ENCODE results near the gene TFAP2C. TPM values are rescaled to one million over a fixed set of nuclear protein-coding genes. Genes with fewer than 3 reads are reported as not detected.
"Not testable (repeated sequence)": the region's sequence is repeated elsewhere in the genome, so short reads cannot be mapped to it uniquely, and the experiment has no call there.

TFAP2C gene
- polyA plus RNA-seq, 3 donors: 0.54 to 0.94 (median 0.81) TPM

DNA sequence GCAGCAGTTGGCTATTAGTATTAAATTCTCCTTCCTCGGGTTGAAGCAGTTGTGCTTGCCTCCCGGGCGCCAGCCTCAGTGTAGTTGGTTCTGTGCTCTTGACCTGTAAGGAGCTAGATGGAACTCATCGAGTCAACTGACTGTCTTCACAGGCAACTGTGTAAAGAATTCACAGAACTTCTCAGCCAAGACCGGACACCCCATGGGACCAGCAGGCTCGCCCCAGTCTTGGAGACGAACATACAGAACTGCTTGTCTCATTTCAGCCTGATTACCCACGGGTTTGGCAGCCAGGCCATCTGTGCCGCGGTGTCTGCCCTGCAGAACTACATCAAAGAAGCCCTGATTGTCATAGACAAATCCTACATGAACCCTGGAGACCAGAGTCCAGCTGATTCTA is 8.5 kb downstream of the TFAP2C start:
- no peak for DNase-seq (ENCODE audit: low read depth in 3 of 3, low spot score in 2 of 3)

- DNase-seq (ENCODE audit: low read depth in 3 of 3, low spot score in 2 of 3): no peak
Observed at GRCh38 chr20:56646599-56646998, 17.5 kb downstream of the TFAP2C start.

DNA sequence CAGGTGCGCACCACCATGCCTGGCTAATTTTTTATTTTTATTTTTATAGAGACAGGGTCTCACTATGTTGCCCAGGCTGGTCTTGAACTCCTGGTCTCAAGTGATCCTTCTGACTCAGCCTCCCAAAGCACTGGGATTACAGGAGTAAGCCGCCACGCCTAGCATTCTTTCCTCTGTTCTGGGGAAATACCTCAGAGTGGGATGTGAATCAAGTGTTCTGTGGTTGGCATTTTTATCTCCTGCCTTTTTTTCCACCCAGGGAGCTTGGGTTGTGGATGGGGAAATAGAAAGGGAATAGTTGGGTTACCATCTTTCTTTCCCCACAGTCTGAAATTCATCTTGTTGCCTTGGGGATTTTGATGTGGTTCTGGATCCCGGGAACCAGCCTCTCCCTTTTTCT is 24.1 kb downstream of the TFAP2C start:
- no peak for DNase-seq (ENCODE audit: low read depth in 3 of 3, low spot score in 2 of 3)

GRCh38 chr20:56656632-56657031 is 27.5 kb downstream of the TFAP2C start:
- DNase-seq (ENCODE audit: low read depth in 3 of 3, low spot score in 2 of 3): no peak

DNA sequence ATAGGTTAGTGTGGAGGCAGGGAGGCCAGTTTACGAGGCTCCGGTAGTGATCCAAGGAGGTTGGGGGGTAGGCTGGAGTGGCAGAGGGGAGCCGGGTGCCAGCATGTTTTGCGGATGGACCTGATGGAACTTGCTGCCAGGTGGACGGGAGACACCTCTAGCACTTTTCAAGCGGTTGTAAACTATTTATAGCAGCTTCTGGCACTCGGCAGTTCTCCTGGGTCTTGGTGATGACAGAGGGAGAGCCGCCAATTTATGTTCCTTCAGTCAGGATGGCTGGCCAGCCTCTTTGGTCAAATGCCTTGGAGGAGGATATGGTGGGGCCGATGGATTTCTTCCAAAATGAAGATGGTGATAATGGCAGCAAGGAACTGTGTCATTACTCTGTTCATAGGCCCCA is 28.8 kb downstream of the TFAP2C start:
- DNase-seq (ENCODE audit: low read depth in 3 of 3, low spot score in 2 of 3): no peak

DNA sequence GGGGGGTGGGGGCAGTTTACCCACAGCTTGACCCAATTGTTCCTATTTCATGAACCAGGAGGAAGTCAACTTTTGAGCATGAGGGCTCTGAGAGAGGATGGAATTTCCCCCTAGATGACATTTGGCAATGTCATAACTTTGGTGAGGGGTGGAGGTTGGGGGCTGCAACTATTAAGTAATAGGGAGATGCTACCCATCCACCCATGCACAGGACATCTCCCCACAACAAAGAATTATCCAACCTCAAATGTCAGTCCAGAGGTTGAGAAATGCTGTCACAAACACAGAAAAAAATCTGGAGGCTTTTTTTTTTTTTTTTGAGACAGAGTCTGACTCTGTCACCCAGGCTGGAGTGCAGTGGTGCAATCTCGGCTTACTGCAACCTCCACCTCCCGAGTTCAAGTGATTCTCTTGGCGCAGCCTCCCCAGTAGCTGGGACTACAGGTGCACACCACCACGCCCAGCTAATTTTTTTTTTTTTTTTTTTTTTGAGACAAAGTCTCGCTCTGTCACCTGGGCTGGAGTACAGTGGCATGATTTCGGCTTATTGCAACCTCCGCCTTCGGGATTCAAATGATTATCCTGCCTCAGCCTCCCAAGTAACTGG is 29.3 kb downstream of the TFAP2C start:
- not testable (repeated sequence) for DNase-seq (ENCODE audit: low read depth in 3 of 3, low spot score in 2 of 3)

DNA sequence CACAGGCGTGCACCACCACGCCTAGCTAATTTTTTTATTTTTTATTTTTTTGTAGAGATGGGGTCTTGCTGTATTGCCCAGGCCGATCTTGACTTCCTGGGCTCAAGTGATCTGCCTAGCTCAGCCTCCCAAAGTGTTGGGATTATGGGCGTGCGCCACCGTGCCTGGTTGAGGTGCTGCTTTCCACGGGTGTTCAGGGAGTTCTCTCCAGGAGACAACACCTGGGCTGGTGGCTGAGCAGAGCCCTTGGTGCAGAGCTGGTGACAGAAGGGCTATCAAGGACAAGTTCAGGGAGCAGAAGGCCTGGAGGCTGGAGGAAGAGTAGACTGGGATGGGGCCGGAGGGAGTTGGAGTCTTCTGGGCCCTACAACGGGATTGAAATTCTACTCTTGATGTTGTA is 34.6 kb downstream of the TFAP2C start:
- no peak for DNase-seq (ENCODE audit: low read depth in 3 of 3, low spot score in 2 of 3)

- no peak for DNase-seq (ENCODE audit: low read depth in 3 of 3, low spot score in 2 of 3)
Observed at GRCh38 chr20:56664796-56665195, 35.7 kb downstream of the TFAP2C start.

DNA sequence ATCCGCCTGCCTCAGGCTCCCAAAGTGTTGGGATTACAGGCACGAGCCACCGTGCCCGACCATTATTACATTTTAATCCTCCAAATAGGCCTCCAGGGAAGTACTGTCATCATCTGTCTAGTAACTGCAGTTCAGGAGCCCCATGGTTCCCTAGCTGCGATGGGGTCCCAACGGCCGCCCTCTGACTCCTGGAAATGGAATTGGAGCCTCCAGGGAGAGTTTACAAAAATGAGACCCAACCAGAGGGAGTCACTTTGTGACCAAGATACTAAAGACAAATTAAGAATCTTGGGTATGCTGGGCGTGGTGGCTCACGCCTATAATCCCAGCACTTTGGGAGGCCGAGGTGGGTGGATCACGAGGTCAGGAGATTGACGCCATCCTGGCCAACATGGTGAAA is 36.7 kb downstream of the TFAP2C start:
- no peak for DNase-seq (ENCODE audit: low read depth in 3 of 3, low spot score in 2 of 3)

GRCh38 chr20:56673450-56673849 is 44.3 kb downstream of the TFAP2C start:
- DNase-seq (ENCODE audit: low read depth in 3 of 3, low spot score in 2 of 3): no peak

- DNase-seq (ENCODE audit: low read depth in 3 of 3, low spot score in 2 of 3): no peak
Observed at GRCh38 chr20:56676001-56676400, 46.9 kb downstream of the TFAP2C start.

DNA sequence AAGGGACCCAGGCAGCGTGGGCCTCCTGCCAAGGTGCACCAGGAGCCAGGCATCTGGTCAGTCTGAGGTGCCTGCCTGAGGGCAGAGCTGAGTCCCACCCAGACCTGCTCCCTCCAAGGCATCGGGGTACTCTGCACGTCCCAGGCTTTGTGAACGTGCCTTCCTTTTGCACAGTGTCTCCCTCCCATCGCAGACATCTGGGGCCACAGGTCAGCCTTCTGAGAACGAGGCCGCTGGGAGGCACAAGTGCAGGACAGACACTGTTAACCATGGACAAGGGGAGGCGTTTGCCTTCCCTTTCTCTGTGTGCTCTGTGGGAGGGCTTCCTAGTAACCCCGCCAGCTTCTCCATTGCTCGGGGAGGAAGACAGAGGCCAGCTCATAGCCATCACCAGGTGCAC is 47.6 kb downstream of the TFAP2C start:
- no peak for DNase-seq (ENCODE audit: low read depth in 3 of 3, low spot score in 2 of 3)

- no peak for DNase-seq (ENCODE audit: low read depth in 3 of 3, low spot score in 2 of 3)
Observed at GRCh38 chr20:56683077-56683865, 54.2 kb downstream of the TFAP2C start.

DNA sequence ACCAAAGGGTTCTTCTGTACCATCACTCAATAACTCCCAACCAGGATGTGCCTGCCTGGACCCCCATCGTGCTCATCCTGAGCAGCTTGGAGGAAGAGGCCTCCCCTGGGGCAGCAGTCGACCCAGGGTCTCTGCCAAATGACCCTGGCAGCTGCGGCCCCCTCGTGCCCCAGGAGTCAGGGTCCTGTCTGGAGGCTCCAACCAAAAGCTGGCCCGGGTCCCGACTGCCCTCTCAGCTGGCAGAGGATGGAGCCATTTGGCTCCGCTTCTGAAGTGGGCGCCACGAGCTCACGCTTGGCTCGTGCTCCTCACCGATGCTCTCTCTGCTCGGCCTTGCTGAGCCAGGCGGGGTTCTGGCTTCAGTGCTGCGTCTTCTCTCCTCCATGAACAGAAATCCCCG is 56.8 kb downstream of the TFAP2C start:
- DNase-seq (ENCODE audit: low read depth in 3 of 3, low spot score in 2 of 3): no peak

DNA sequence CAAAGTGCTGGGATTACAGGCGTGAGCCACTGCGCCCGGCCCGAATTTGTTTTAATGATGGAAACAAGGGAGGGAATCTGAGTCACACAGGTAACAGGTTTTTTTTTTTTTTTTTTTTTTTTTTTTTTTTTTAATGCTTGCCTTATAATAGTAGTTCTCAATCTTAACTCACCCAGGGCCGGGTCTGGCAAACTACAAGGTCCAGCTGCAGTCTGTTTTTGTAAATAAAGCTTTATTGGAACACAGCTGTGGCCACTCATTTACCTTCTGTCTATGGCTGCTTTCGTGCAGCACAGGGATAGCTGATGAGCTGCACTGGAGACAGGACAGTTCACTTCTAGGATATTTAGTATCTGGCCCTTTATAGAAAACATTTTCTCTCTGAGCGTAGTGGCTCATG is 58.0 kb downstream of the TFAP2C start:
- DNase-seq (ENCODE audit: low read depth in 3 of 3, low spot score in 2 of 3): no peak

- DNase-seq (ENCODE audit: low read depth in 3 of 3, low spot score in 2 of 3): no peak
Observed at GRCh38 chr20:56688106-56688505, 59.0 kb downstream of the TFAP2C start.

Other genes with a start within 250 kb of the TFAP2C start
- gene AURKA, start 237.1 kb upstream of the TFAP2C start, polyA plus RNA-seq (ENCODE audit: insufficient read length in 3 of 3): 10 to 100 TPM; 15.6 to 16.9 (median 16.6) TPM
- gene CSTF1, start 236.7 kb upstream of the TFAP2C start, polyA plus RNA-seq (ENCODE audit: insufficient read length in 3 of 3): 10 to 100 TPM; 45.1 to 49.0 (median 48.4) TPM
- gene CASS4, start 217.0 kb upstream of the TFAP2C start, polyA plus RNA-seq (ENCODE audit: insufficient read length in 3 of 3): 1 to 10 TPM; 2.8 to 3.6 (median 3.6) TPM
- gene RTF2, start 160.7 kb upstream of the TFAP2C start, polyA plus RNA-seq (ENCODE audit: insufficient read length in 3 of 3): 100 to 1,000 TPM; 127 to 137 (median 127) TPM
- under 1 TPM in 2 of 3 donors, not detected in 1; 0.30 to 0.71 TPM for gene FAM209A, start 104.6 kb upstream of the TFAP2C start, polyA plus RNA-seq (ENCODE audit: insufficient read length in 3 of 3)
- gene FAM209B, start 96.1 kb upstream of the TFAP2C start, polyA plus RNA-seq (ENCODE audit: insufficient read length in 3 of 3): under 1 TPM in 1 of 3 donors, not detected in 2; 0.24 TPM